Left colon (tissue), 2 donors: Measurements from ENCODE around the gene C21orf91. TPM values are rescaled to one million over a fixed set of nuclear protein-coding genes. Genes with fewer than 3 reads are reported as not detected.

Source experiments
- ATAC-seq: fragments of 200-7000 bp; cut with Tn5 transposase; one replicate; pipeline ENCODE4 v1.9.1; 2020; ENCODE audit warnings: mild to moderate bottlenecking, moderate library complexity
- DNase-seq, 2 donors: peaks; one replicate each; pipeline ENCODE4 v3.0.0-alpha.2; 2020
- intact Hi-C, 2 donors: fragments of 100-400 bp; cut with DNase I in 1 of 2; cut with micrococcal nuclease in 1 of 2; formaldehyde crosslinking; loops; one replicate each; pipeline versions ENCODE4 v1.11.2 to v1.14.0; 2022; cut with DNase I, micrococcal nuclease
- total RNA-seq, 2 donors: library from RNA; stranded (reverse); fragmentation: NEBNext Ultra II Directional; extraction: Animal tissue kit (Norgen Biotek cat#: 25700); gene quantifications; one replicate each; pipeline ENCODE4 v1.2.1, GENCODE V29; 2021
- donor health status: DM: no; HTN: no; CAD: no.
- donor health status: DM: yes; HTN: yes; CAD: no.

The C21orf91 gene
- total RNA-seq, 2 donors from 2014 or later = 4.6 to 9.1 TPM

GRCh38 chr21:17745086-17745485, 74.1 kb downstream of the C21orf91 start:
- DNase-seq (no peak), ATAC-seq (no peak)
- intact Hi-C loops = no loop called here

- intact Hi-C loops = no loop called here
- no peak for DNase-seq
- ATAC-seq = no peak
Observed at GRCh38 chr21:17742940-17743592, 76.1 kb downstream of the C21orf91 start.

GRCh38 chr21:17742181-17742580, 77.0 kb downstream of the C21orf91 start:
- DNase-seq (no peak), ATAC-seq (no peak)
- intact Hi-C loops = no loop called here

Other genes starting within 250 kb of the C21orf91 start
- 10 to 100 TPM; 21.6 to 25.2 TPM for gene BTG3, start 206.5 kb downstream of the C21orf91 start, total RNA-seq